ENCODE measurements around the gene BMPR1B.

BMPR1B gene

DNA sequence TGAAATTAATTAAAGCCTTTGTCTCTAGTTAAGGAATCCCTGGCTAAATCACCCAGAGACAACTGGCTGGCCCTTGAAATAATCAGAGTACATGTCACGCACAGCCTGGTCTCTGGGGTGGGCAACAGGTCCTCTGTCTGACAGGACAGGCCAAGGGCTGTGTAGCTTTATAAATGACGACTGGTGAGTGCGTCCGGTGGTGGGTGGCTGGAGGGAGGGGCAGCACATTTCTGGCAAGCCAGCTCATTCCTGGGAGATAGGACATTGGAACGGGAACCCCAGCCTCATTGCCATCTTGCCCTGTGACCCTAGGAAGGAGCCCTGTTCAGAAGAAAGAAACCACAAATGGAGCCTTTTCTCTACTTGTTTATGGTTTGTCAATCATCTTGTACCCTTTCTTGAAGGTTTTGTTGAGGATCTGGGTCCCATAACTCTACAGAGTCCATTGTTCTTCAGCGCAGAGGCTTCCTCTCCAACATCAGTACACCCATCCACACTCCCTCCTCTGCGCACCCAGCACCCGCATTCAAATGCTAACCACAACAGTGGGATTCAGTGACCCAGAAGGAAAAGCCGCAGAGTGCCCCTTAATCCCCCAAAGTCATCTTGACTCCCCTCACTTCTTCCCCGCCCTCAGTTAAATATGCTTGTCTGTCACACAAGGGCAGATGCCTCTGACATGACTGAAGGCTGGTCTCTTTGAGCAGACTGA, 422.9 kb downstream of the BMPR1B start:
- no peak for DNase-seq (ENCODE audit: low read depth in 1 of 2, low spot score in 1 of 2)

DNA sequence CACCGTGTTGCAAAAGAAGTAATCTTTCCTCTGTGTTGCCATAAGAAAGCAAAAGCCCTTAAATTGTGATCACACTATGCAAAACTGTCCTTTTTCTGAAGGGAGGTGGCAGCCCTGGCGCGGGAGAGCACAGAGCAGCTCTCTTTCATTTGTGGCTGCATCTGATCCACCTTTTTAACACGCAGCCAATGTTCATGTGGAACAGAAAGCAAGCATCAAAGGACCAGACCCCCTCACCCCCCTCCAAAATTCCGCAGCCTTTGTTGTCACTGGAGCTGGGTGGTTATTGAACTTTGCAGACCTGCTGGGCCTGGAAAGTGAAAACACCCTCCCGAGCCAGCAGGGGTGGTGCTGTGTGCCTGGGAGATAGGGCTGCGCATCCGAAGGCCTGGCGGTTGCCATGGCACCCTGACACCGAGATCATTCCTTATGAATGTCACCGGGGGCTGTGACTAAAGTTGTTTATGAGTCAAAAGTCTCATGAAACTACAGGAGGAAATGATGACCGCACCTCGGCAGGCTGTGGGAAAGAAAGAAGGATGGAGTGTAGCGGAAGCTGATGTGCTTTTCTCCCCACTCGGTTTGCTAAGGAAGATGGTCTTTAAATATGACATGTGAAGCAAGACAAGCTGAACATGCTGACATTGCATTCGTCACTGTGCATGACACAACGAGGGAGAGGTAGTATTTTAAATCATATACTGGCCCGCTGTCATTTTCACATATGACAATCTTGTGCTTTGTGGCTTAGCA, 423.7 kb downstream of the BMPR1B start:
- no peak for DNase-seq (ENCODE audit: low read depth in 1 of 2, low spot score in 1 of 2)

DNA sequence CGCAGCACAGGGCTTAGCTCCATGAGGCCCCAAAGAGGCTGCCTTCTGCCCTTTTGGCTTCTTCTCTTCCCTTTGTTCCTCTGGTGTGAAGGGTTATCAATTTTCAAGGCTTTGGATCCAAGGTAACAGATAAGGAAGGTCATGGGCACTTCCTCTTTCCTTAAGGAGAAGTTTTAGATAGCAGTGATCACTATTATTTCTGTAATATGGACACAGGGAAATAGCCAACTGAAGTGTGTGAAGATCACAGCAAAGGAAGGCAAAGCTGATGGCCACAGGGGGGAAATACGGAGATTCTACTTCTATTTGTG, 424.2 kb downstream of the BMPR1B start:
- DNase-seq (ENCODE audit: low read depth in 1 of 2, low spot score in 1 of 2) = no peak

DNA sequence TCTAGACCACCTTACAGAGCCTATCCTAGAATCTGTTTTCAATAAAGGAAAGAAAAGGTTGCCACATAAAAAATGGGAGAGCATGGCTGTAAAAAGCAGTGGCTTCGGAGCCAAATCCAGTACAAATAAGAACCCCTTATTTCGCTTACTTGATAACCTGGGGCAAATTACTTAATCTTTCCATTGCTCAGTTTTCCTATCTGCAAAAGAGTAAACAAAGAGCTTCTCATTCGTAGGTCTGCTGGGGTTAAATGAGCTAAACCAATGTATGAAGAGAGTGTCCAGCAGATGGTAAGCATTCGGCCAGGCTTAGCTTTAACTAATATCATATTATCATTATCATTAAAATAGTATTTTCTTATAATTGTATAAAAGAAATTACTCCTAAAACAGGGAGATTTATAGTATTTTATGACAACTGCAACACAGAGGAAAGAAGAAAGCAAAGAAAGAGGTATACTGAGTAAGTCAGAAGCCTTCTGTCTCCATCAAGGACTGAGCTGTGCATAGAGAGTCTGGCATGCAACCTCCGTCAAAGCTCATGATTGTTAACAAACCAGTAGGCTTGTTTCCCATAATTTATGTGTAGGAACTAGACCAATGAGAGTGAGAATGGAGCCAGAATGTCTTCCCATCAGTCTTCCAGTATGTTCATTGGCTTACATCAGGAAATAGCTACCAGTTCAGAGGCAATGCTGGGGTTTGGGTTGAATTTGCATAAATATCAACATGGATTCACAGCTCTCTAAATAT, 426.1 kb downstream of the BMPR1B start:
- DNase-seq (ENCODE audit: low read depth in 1 of 2, low spot score in 1 of 2) = no peak

DNA sequence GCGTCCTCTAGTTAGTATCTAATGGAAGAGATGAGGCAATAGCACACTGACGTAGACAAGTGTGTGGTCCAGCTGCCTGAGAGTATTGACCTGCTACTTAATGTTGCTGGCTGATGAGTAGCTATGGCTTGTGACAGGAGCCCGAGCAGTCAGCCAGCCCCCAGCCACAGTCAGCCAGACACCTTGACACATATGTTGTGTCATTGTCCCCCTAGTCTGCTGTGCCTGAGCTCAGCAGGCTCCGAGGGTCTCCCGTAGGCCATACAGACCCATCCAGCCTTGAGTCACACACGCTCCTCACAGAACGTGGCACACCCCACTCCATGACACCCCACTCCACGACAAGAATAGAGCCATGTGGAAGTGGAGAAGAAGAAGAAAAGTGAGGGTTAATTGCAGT, 428.9 kb downstream of the BMPR1B start:
- no peak for DNase-seq (ENCODE audit: low read depth in 1 of 2, low spot score in 1 of 2)

DNA sequence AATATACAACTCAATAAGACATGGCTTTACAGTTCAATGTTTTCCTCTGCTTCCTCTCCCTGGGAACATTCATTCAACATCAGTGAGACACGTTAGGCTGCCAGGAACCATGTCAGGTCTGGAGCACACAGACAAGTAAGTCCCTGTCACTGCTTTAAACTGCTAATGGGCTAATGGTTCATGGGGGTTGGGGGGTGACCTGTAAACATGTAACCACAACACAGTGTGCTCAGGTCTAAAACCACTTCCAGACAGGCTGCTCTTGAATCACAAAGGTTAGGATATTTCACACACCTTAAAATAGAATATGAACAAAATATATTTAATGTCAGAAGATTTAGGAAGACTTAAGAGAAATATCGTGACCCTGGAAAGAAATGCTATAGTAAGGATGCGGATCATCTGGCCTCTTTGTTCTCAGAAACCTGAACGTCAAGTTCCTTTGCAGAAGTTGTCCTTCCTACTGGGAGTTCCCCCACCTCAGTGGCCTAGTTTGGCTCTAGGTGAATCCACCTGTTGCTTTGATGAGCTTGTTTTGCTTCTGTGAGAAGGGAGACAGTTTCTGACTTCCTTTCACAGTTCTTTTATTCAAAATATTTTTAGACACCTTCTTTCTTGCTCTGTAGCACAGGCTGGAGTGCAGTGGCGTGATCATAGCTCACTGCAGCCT, 431.1 kb downstream of the BMPR1B start:
- no peak for DNase-seq (ENCODE audit: low read depth in 1 of 2, low spot score in 1 of 2)

DNA sequence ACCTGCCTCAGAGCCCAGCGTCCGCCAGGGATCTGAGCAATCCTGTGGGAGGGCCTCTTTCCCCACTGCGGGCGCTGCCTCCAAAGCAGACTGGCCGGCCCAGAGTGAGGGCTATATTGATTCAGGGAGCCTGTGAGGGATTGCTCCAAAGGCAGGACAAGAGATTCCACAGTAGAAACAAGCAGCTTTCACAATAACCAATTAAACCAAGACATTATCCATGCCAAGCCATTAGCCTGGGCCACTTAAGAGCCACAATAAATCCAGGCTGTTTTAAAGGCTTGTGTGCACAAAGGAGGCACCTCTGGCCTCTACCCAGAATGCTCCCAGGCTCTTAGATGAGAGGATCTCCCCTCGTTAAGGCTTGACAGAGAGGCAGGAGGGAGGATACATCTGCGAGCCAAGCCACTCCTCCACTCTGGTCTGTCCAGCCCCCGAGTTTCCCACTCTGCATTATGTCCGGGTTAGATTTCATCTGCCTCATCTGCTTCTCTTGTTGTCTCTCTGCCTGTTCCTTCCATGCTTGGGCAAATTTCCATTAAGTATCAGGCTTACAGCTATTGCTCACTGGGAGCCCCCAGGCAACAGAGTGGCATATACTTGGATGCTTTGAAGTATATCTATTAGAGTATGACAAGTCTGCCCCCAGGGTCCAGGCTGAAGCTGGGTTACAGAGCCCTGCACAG, 433.1 kb downstream of the BMPR1B start:
- DNase-seq (ENCODE audit: low read depth in 1 of 2, low spot score in 1 of 2) = no peak

DNA sequence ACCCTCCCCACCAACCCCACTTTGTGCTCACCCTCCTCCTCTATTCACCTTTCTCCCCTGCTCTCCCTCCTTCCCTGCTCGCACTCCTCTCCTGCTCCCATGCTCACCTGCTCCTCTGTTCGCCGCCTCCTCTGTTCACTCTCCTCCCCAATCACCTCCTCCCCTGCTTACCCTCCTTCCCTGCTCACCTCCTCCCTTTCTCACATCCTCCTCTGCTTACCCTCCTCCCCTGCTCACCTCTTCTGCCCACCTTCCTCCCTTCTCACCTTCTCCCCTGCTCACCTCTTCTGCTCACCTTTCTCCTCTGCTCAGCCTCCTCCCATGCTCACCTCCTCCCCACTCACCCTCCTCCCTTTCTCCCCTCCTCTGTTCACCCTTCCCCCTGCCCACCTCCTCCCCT, 433.8 kb downstream of the BMPR1B start:
- DNase-seq (ENCODE audit: low read depth in 1 of 2, low spot score in 1 of 2) = no peak

DNA sequence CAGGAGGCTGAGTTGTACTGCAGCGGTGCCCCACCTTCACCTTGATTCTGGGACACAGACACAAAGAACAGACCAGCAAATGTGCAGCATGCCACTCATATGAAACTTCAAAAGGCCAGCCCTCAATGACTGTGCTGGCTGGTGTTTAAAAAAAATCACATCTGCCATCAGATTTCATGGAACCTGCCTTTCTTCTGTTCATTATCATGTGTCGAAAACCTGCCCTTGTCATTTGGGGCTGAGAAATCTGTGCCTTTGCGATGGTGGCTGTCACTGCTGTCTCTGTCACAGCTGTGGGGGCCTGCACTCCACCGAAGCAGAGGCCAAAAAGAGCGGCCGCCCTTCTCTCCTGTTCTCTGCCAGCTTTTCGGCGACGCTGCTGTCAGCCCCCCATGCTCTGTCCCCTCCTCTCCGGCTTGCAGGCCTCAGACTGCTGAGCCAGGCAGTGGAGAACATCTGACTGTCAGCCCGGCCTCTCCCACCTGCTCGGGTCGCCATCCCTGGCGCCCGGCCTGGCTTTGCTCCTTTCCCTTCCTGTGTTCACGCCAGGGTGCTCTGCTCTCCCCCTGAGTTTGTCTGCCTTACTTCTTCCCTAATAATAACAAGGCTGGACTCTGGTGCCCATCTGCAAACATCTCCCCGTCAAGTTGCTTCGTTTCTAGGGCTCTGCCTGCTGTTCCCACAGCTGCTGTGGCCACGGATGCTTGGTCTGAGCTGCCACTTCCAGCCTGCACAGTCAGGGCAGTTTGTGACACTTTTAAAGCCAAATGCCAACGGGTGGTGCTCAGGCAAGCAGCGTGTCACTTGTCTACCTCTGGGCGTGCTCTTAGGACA, 435.9 kb downstream of the BMPR1B start:
- no peak for DNase-seq (ENCODE audit: low read depth in 1 of 2, low spot score in 1 of 2)

DNA sequence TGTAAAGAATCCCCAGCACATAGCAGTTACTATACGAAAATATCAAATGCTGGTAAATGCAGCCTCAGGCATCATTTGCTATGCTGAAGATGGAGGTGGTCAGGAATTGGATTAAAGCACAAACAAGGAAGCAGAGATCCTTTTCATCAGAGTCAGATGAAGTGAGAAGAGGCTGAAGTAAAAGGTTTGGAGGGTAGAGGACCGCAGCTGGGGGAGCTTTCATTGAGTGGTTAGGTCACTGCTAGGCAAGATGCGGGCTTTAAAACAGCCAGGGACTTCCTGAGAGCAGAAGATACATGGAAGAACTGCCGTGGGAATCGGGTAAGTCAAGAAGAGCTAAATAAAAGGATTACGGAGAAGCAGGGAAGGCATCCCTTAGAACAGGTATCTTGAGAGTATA, 439.6 kb downstream of the BMPR1B start:
- DNase-seq (ENCODE audit: low read depth in 1 of 2, low spot score in 1 of 2) = no peak

DNA sequence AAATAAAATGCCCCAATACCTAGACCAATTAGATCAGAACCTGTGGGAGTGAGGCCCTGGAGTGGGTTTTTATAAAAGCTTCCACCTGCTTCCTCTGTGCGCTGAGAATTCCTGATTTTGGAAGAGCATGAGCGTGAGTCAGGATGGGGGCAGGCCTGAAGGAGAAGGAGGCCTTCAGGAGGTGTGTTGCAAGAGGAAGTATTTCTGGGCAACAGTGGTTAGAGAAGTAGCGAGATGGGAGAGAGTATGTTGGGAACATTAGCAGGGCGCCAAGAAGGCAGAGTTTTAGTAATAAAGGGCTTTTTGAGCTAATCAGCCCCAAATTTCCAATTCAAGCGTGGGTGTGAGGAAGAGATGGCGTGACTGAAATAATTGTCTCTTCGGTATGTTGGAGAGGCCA, 441.2 kb downstream of the BMPR1B start:
- no peak for DNase-seq (ENCODE audit: low read depth in 1 of 2, low spot score in 1 of 2)

DNA sequence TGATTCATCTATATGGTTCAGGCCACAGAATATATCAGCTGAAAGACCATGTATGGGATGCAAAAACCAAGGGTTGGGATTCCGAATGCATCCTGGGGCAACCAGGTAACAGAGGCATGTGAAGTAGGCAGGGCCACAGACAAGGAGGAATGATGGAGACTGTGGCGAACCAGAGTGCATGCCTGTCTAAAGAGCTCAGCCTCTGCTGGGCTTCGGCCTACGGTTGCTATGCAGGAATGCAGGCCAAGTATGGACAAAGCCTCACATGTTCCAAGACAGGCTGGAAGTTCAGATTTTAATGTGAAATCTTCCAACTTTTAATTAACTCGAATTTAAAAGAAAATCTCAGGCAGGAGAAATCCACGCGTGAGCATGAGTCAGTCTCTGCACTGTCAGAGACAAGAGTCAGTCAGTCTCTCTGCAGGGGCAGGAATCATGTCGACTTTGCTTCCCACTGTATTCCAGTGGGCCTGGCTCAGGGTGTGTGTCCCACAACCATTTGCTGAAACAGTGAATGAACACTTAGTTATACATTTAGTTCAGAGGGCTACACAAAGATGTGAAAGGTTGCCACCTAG, 446.6 kb downstream of the BMPR1B start:
- no peak for DNase-seq (ENCODE audit: low read depth in 1 of 2, low spot score in 1 of 2)

DNA sequence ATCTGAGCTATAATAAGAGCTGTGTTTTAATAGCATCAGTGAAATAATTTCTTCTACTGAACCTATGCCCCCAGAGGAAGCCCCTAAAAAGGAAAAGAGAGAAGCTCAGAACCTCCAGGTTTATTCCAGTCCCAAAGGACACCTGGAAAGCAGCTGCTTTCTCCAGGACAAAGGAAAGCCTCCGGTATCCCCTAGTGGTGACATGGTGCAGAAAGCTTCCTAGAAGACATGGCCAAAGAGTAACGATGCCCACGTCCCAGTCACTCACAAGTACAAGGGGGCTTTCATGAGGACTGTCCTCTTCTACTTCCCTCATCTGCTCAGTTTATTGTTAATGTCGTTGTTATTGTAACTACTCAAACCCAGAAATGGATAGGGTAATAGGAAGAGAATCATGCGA, 447.1 kb downstream of the BMPR1B start:
- no peak for DNase-seq (ENCODE audit: low read depth in 1 of 2, low spot score in 1 of 2)
